SK-N-MC (cell line): Measurements from ENCODE around the gene RFC1.
"Not testable (repeated sequence)": the region's sequence is repeated elsewhere in the genome, so short reads cannot be mapped to it uniquely, and the experiment has no call there.

Experiments used
- DNase-seq: peaks from one replicate; pipeline ENCODE4 v3.0.0-alpha.2; 2011; ENCODE audit warnings: low read depth, low spot score
- H3K27ac ChIP-seq: fragments of 200-600 bp; sonication (generic); 2 replicates; pipeline ENCODE4 v1.5.1; 2016; ENCODE audit warnings: mixed run types
- H3K36me3 ChIP-seq: fragments of 200-600 bp; sonication (generic); 2 replicates; pipeline ENCODE4 v1.6.1; 2017; ENCODE audit warnings: antibody characterized with exemption, low read length, mixed read lengths; ENCODE audit not compliant: insufficient read depth
- H3K4me3 ChIP-seq: fragments of 200-600 bp; sonication (generic); 2 replicates; pipeline ENCODE4 v1.5.1; 2016
- H3K9ac ChIP-seq: fragments of 200-600 bp; sonication (generic); 2 replicates; pipeline ENCODE4 v1.8.0; 2017; ENCODE audit warnings: mixed run types, mixed read lengths; ENCODE audit not compliant: insufficient read length
- H3K9me3 ChIP-seq: fragments of 200-600 bp; sonication (generic); 2 replicates; pipeline ENCODE4 v1.6.1; 2017; ENCODE audit warnings: low read depth, mild to moderate bottlenecking, antibody characterized with exemption, low read length, moderate library complexity, mixed read lengths
- EZH2 ChIP-seq: fragments of 200-600 bp; sonication (generic); IDR thresholded peaks from one replicate; pipeline ENCODE4 v1.6.1; 2017; ENCODE audit warnings: antibody characterized with exemption
- FOXP2 ChIP-seq: optimal IDR thresholded peaks from 2 replicates; pipeline ENCODE3; 2011; ENCODE audit warnings: mild to moderate bottlenecking, moderate library complexity; ENCODE audit not compliant: insufficient read depth; ENCODE audit errors: extremely low read length, control extremely low read depth
- POLR2AphosphoS5 ChIP-seq: IDR thresholded peaks from 2 replicates; pipeline ENCODE4 v1.6.1; 2012; ENCODE audit warnings: mild to moderate bottlenecking, low read depth, low read length, borderline replicate concordance

The RFC1 gene

DNA sequence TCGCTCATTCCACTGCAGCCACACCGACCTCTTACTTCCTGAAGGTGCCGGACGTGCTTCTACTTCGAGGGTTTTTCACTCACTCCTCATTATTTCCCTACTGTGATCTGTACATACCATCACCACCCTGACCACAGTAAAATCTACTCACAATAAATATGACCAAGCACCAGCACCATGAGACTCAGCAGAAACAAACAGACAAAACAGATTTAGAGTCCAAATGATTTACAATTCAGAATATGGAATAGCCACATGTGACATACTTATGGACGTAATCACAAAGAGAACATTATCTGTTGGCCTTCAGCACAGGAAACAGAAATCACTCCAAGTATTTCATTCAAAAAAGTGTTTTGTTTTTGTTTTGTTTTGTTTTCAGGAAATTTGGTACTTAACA is 24.4 kb upstream of the RFC1 start:
- Histone ChIP-seq H3K27ac (no peak overlapping the region), H3K9me3 (no peaks in the 10 kb centered on the region), H3K9ac (no peak overlapping the region), H3K36me3 (no peaks in the 10 kb centered on the region), H3K4me3 (no peak overlapping the region)
- DNase-seq, result no peak
- TF ChIP-seq EZH2 (no peak), FOXP2 (no peak), POLR2AphosphoS5 (no peak)

DNA sequence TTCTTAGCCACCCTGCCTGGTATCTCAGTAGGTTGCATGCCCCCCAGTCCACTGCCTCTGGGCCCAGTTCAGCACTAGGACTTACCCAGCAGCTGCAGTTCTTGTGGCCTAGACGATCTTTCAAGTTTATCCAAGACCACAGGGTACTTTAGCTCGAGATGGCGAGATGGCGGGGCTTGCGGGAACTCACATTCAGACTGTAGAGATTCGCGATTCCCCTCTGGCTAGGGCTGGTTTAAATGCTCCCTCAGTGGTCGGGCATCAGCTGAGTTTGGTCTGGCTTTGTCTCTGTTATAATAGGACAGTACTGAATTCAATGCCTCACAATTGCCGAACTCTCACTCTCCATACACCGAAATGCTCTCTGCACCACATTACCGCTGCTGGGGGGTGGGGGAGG is 18.4 kb upstream of the RFC1 start:
- DNase-seq, result no peak
- TF ChIP-seq FOXP2, result no peak
- no peak for TF ChIP-seq EZH2
- TF ChIP-seq POLR2AphosphoS5, result no peak
- Histone ChIP-seq H3K4me3 (no peak overlapping the region), H3K9me3 (no peaks in the 10 kb centered on the region), H3K36me3 (no peaks in the 10 kb centered on the region), H3K9ac (no peak overlapping the region), H3K27ac (no peak overlapping the region)

DNA sequence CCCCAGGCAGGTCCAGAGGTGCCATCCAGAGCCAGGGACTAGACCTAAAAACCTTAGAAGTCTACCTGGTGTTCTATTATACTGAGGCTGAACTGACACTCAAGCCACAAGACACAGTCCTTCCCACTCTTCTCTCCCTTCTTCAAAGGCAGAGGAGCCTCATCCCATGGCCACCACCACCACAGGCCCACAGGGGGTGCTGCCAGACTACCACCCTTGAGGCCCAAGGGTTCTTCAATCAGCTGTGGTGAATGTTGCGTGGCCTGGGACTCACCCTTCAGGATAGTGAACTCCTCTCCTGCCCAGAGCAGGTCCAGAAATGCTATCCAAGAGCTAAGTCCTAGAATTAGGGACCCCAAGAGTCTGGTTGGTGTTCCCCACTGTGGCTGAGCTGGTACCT is 17.5 kb upstream of the RFC1 start:
- no peak for TF ChIP-seq FOXP2
- TF ChIP-seq POLR2AphosphoS5, result no peak
- no peak for TF ChIP-seq EZH2
- no peak for DNase-seq
- no peak overlapping the region for H3K27ac ChIP-seq
- no peaks in the 10 kb centered on the region for H3K36me3 ChIP-seq
- no peak overlapping the region for H3K9ac ChIP-seq
- H3K4me3 ChIP-seq, result no peak overlapping the region
- no peaks in the 10 kb centered on the region for H3K9me3 ChIP-seq

DNA sequence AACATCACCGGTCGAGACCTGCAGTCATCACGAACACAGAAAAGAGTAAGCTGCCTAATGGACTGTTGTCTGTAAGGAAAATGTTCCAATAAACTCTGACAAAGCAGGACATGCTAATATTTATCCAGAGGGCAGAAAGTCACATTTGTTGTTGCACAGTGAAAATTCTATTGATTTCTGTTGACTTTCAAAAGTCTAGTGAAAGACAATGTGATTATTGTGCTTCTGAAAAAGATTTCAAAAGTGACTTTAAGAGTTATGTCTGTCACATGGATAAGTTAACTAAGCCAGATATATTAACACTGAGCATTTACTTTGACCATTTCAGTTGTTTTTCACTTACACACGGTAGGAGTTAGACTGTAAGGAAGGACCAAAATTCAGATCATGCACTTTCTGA is 9.3 kb upstream of the RFC1 start:
- TF ChIP-seq POLR2AphosphoS5 (no peak), FOXP2 (no peak), EZH2 (no peak)

DNA sequence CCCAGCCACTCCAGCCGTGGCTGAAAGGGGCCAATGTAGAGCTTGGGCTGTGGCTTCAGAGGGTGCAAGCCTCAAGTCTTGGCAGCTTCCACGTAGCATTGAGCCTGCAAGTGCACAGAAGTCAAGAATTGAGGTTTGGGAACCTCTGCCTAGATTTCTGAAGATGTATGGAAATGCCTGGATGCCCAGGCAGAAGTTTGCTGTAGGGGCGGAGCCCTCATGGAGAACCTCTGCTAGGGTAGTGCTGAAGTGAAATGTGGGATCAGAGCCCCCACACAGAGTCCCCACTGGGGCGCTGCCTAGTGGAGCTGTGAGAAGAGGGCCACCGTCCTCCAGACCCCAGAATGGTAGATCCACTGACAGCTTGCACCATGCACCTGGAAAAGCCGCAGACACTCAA is 5.0 kb upstream of the RFC1 start:
- not testable (repeated sequence) for H3K9ac ChIP-seq, H3K4me3 ChIP-seq, DNase-seq, H3K36me3 ChIP-seq, H3K9me3 ChIP-seq, H3K27ac ChIP-seq

More for the DNA sequence above, 9.3 kb upstream of the RFC1 start:
- no peaks in the 10 kb centered on the region for H3K36me3 ChIP-seq
- no peak for DNase-seq
- no peak overlapping the region for H3K4me3 ChIP-seq
- no peak overlapping the region for H3K9ac ChIP-seq
- no peak overlapping the region for H3K27ac ChIP-seq
- no peaks in the 10 kb centered on the region for H3K9me3 ChIP-seq

DNA sequence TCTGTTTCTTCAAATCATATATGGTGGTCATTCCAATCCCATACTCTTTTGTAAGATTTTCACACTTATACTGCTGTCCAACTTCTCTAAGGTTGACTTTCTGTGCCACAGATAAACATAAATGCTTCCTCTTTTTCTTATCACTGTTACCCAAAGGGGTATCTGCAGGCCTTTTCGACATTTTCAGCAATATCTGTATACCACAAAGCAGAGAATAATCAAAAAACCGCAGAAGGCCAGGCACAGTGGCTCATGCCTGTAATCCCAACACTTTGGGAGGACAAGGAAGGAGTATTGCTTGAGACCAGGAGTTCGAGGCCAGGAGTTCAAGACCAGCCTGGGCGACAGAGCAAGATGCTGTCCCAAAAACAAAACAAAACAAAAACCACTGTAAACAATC is 3.1 kb upstream of the RFC1 start:
- H3K4me3 ChIP-seq, result no peak overlapping the region
- no peaks in the 10 kb centered on the region for H3K9me3 ChIP-seq
- H3K9ac ChIP-seq, result no peak overlapping the region
- TF ChIP-seq POLR2AphosphoS5 (no peak), FOXP2 (no peak), EZH2 (no peak)
- no peak overlapping the region for H3K27ac ChIP-seq
- no peaks in the 10 kb centered on the region for H3K36me3 ChIP-seq
- DNase-seq, result no peak

DNA sequence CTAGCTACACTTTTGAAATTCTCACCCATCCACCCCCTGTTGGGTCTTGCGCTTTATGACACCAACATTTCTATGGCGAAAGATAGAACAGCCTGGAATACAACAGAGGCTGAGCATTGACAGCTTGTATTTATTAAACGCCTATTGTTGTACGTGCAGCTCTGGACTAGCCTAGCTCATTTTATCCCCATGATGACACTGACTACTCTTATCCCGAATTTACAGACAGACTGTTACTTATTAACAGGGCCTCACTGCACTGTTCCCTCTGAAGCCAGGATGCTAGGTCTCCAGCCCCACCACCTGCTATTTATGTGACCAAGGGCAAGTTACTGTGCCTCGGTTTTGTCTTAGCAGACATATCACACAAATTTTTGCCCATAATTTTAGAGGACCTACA is 1.0 kb upstream of the RFC1 start:
- no peak overlapping the region for H3K9ac ChIP-seq
- no peaks in the 10 kb centered on the region for H3K9me3 ChIP-seq
- TF ChIP-seq POLR2AphosphoS5 (no peak), EZH2 (no peak), FOXP2 (no peak)
- peaks cover 5% of the 10 kb centered on the region; the same call in 1 of the 2 replicates for H3K36me3 ChIP-seq
- DNase-seq, result no peak
- no peak overlapping the region for H3K4me3 ChIP-seq
- no peak overlapping the region for H3K27ac ChIP-seq

DNA sequence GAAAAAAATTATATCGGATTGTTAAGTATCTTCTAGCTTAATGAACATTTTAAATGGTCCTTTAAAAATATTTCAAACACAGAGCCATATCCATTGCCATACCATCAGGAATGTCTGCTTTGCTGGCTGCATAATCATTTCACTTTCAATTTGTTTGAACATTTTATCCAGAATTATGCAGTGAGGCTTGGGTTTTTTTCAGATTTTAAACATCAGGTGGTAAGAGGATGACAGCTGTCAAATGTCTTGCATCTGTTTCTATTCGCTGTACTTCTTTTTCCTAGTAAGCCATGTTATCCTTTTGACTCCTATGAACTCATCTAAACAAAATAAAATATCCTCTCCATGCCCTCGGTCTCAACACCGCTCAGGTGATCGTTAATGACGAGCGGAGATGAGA is 802 bp downstream of the RFC1 start:
- TF ChIP-seq POLR2AphosphoS5, result no peak
- Histone ChIP-seq H3K27ac (0 out of 2 replicates have a peak overlapping the region, but pooled peaks have one; percentile 81), H3K9ac (peak overlapping the region; percentile 95), H3K9me3 (no peaks in the 10 kb centered on the region), H3K36me3 (peaks cover 12% of the 10 kb centered on the region), H3K4me3 (peak overlapping the region; percentile 92)
- DNase-seq, result no peak

DNA sequence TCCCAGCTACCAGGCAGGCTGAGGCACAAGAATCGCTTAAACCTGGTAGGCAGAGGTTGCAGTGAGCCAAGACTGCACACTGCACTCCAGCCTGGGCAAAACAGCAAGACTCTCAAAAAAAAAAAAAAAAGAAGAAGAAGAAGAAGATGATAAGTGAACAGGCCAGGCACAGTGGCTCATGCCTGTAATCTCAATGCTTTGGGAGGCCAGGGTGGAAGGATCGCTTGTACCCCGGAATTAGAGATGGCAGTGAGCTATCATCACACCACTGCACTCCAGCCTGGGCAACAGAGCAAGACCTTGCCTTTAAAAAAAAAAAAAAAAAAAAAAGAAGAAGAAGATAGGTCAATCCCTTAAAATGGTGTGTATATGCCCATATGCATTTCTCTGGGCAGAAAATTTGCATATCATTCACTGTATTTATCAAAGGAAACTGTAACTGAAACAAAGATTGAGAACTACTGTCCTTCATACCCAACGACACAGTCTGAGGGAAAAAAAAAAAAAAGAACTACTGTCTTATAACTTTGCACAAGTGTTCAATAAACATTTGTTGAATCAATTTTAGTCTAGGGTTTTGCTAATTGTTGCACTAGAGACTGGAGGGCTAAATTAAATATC is 2.3 kb downstream of the RFC1 start:
- Histone ChIP-seq H3K36me3 (peaks cover 15% of the 10 kb centered on the region), H3K9ac (no peak overlapping the region), H3K27ac (no peak overlapping the region), H3K4me3 (peak overlapping the region; percentile 53; the same call in 1 of the 2 replicates), H3K9me3 (no peaks in the 10 kb centered on the region)
- no peak for DNase-seq
- TF ChIP-seq POLR2AphosphoS5, result no peak

DNA sequence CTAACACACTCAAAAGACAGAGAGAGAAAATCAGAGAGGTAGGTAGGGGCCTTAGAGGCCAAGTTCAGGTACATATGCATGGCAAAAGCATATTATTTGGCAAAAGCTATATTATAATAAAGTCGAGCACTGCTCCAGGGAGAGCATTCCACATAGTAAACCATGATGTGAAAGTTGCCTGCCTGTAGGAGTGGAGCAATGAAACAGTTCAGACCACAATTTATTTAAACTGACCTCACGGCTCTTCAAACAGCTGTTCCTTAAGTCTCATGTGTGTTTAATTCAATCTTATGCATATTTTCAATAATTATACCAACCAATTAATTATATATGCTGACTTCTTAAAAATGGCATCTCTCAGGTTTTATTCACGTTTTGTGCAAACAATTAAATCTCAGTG is 3.3 kb downstream of the RFC1 start:
- H3K27ac ChIP-seq, result no peak overlapping the region
- no peak for DNase-seq
- H3K9me3 ChIP-seq, result no peaks in the 10 kb centered on the region
- H3K4me3 ChIP-seq, result no peak overlapping the region
- peaks cover 22% of the 10 kb centered on the region for H3K36me3 ChIP-seq
- TF ChIP-seq FOXP2 (no peak), EZH2 (no peak), POLR2AphosphoS5 (no peak)
- H3K9ac ChIP-seq, result no peak overlapping the region

DNA sequence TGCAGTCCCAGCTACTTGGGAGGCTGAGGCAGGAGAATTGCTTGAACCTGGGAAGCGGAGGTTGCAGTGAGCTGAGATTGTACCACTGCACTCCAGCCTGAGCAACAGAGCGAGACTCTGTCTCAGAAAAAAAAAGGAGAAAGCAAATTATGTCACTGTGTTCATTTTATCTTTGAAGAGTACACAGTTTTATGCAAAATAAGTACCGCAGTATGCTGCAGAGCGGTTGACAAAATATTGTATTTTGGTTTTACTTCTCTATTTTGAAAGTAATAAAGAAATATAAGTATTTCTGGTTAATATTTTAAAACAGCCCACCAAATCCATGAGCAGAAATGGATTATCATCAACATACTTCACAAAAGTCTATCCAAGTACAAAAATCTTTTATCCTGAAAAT is 5.6 kb downstream of the RFC1 start:
- H3K9me3 ChIP-seq, H3K9ac ChIP-seq, H3K27ac ChIP-seq, DNase-seq, H3K4me3 ChIP-seq: not testable (repeated sequence)
- H3K36me3 ChIP-seq, result peaks cover 22% of the 10 kb centered on the region
